Sigmoid colon (tissue), 4 donors: ENCODE data around the gene CARD11.

ENCODE experiments used
- POLR2A ChIP-seq, 2 donors: fragments of 450-650 bp; IDR thresholded peaks; one replicate each; pipeline ENCODE4 v1.6.1; 2016; ENCODE audit warnings: antibody characterized with exemption in 2 of 2, mild to moderate bottlenecking in 2 of 2, moderate library complexity in 2 of 2
- POLR2AphosphoS5 ChIP-seq, 4 donors: sonication (generic); formaldehyde crosslinking; IDR thresholded peaks; one replicate each; pipeline ENCODE4 v1.6.1; 2017; ENCODE audit warnings: antibody characterized with exemption in 4 of 4
- TF ChIP-seq, protein P1 (sequence below), 4 experiments: fragments of 450-650 bp in 3 of 4; fragments of 200-600 bp in 1 of 4; IDR thresholded peaks; one replicate each; pipeline ENCODE4 v1.5.1; 2016 to 2019; ENCODE audit warnings: antibody characterized with exemption in 4 of 4, mild to moderate bottlenecking in 3 of 4, moderate library complexity in 2 of 4

- TF ChIP-seq POLR2AphosphoS5 (IDR thresholded peaks at IDR 0.05): no peak
- TF ChIP-seq, protein P1, sequence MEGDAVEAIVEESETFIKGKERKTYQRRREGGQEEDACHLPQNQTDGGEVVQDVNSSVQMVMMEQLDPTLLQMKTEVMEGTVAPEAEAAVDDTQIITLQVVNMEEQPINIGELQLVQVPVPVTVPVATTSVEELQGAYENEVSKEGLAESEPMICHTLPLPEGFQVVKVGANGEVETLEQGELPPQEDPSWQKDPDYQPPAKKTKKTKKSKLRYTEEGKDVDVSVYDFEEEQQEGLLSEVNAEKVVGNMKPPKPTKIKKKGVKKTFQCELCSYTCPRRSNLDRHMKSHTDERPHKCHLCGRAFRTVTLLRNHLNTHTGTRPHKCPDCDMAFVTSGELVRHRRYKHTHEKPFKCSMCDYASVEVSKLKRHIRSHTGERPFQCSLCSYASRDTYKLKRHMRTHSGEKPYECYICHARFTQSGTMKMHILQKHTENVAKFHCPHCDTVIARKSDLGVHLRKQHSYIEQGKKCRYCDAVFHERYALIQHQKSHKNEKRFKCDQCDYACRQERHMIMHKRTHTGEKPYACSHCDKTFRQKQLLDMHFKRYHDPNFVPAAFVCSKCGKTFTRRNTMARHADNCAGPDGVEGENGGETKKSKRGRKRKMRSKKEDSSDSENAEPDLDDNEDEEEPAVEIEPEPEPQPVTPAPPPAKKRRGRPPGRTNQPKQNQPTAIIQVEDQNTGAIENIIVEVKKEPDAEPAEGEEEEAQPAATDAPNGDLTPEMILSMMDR (IDR thresholded peaks at IDR 0.05): no peak
- TF ChIP-seq POLR2A (IDR thresholded peaks at IDR 0.05): no peak
These were observed 162.7 kb downstream of the CARD11 start for GRCh38 chr7:2880874-2881533.
